HG02678 (cell line): ENCODE measurements around the gene VPS37D.
"Not testable (repeated sequence)": the region's sequence is repeated elsewhere in the genome, so short reads cannot be mapped to it uniquely, and the experiment has no call there.

Experiments used
- ATAC-seq: cut with Tn5 transposase; IDR thresholded peaks from one replicate; pipeline ENCODE4 v1.9.1; 2021; ENCODE audit warnings: mild to moderate bottlenecking, moderate library complexity; ENCODE audit not compliant: unreplicated experiment

The VPS37D gene

GRCh38 chr7:73704640-73705550 is 37.3 kb downstream of the VPS37D start:
- no peak for ATAC-seq

- ATAC-seq, result no peak
These were observed 37.9 kb downstream of the VPS37D start for GRCh38 chr7:73705551-73705920.

GRCh38 chr7:73706126-73707044 is 38.8 kb downstream of the VPS37D start:
- no peak for ATAC-seq

GRCh38 chr7:73707045-73707631 is 39.5 kb downstream of the VPS37D start:
- ATAC-seq, result no peak

GRCh38 chr7:73708961-73709549 is 41.4 kb downstream of the VPS37D start:
- ATAC-seq, result no peak

- no peak for ATAC-seq
These were observed 45.1 kb downstream of the VPS37D start for GRCh38 chr7:73712773-73713172.

GRCh38 chr7:73713319-73713718 is 45.7 kb downstream of the VPS37D start:
- not testable (repeated sequence) for ATAC-seq

- no peak for ATAC-seq
These were observed 48.2 kb downstream of the VPS37D start for GRCh38 chr7:73715648-73716317.

GRCh38 chr7:73716318-73716890 is 48.8 kb downstream of the VPS37D start:
- no peak for ATAC-seq

GRCh38 chr7:73717025-73717807 is 49.6 kb downstream of the VPS37D start:
- no peak for ATAC-seq

- no peak for ATAC-seq
These were observed 50.4 kb downstream of the VPS37D start for GRCh38 chr7:73717991-73718405.

GRCh38 chr7:73718438-73718881 is 50.8 kb downstream of the VPS37D start:
- ATAC-seq, result no peak

GRCh38 chr7:73718905-73719805 is 51.5 kb downstream of the VPS37D start, which contains the start of gene STX1A:
Gene STX1A, minus strand, starts transcription at chr7:73719669. Its CDS starts 38 bp downstream, at chr7:73719631.
- peak; percentile 76 for ATAC-seq

GRCh38 chr7:73719806-73720169 is 52.2 kb downstream of the VPS37D start:
- ATAC-seq, result peak; percentile 14

- ATAC-seq, result not testable (repeated sequence)
These were observed 52.8 kb downstream of the VPS37D start for GRCh38 chr7:73720443-73720842.

- no peak for ATAC-seq
These were observed 53.8 kb downstream of the VPS37D start for GRCh38 chr7:73721377-73721817.
